GM13976 (cell line): Measurements from ENCODE around the gene GRID1.
"Not testable (repeated sequence)": the region's sequence is repeated elsewhere in the genome, so short reads cannot be mapped to it uniquely, and the experiment has no call there.

Experiments
- DNase-seq: peaks from one replicate; pipeline ENCODE4 v3.0.0; 2012; ENCODE audit warnings: low spot score
- CTCF ChIP-seq: IDR thresholded peaks from 2 replicates; pipeline ENCODE4 v1.5.1; 2012; ENCODE audit warnings: borderline replicate concordance, mild to moderate bottlenecking; ENCODE audit not compliant: insufficient read depth; ENCODE audit errors: extremely low read depth, missing control alignments, control extremely low read depth
- in situ Hi-C: fragments of 300-500 bp; cut with MboI; formaldehyde crosslinking; loops from one replicate; pipeline ENCODE4 v1.12.0; 2022; ENCODE audit warnings: low sequenced_read_pairs, mixed read lengths, inconsistent platforms; ENCODE audit not compliant: unreplicated experiment

Gene GRID1

GRCh38 chr10:86113501-86113900, 253.1 kb downstream of the GRID1 start:
- DNase-seq, result no peak
- in situ Hi-C loops, result no loop called here
- no peak for TF ChIP-seq CTCF

- no peak for TF ChIP-seq CTCF
- DNase-seq, result no peak
- in situ Hi-C loops, result no loop called here
Measured at GRCh38 chr10:86113044-86113443, 253.6 kb downstream of the GRID1 start.

GRCh38 chr10:86111902-86112545, 254.6 kb downstream of the GRID1 start:
- in situ Hi-C loops, result no loop called here
- no peak for TF ChIP-seq CTCF
- DNase-seq, result no peak

- TF ChIP-seq CTCF, result peak; percentile 36
- DNase-seq, result no peak
- in situ Hi-C loops, result no loop called here
Measured at GRCh38 chr10:86110156-86110786, 256.3 kb downstream of the GRID1 start.

GRCh38 chr10:86109421-86109820, 257.2 kb downstream of the GRID1 start:
- no peak for DNase-seq
- in situ Hi-C loops, result no loop called here
- TF ChIP-seq CTCF, result no peak

GRCh38 chr10:86108696-86109095, 257.9 kb downstream of the GRID1 start:
- in situ Hi-C loops, result no loop called here
- no peak for DNase-seq
- TF ChIP-seq CTCF, result no peak

GRCh38 chr10:86107611-86108310, 258.8 kb downstream of the GRID1 start:
- in situ Hi-C loops, DNase-seq: not testable (repeated sequence)
